K562 (cell line): ENCODE measurements around the gene PLAAT4. TPM values are rescaled to one million over a fixed set of nuclear protein-coding genes. Genes with fewer than 3 reads are reported as not detected.

ENCODE experiments used
- CC2D1A ChIP-seq: fragments of 450-650 bp; IDR thresholded peaks from 2 replicates; pipeline ENCODE4 v1.6.1; 2017; ENCODE audit warnings: mild to moderate bottlenecking
- CCNT2 ChIP-seq: IDR thresholded peaks from 2 replicates; pipeline ENCODE4 v1.6.1; 2011; ENCODE audit warnings: borderline replicate concordance, low read depth, mild to moderate bottlenecking, moderate library complexity, mixed read lengths, low read length; ENCODE audit not compliant: insufficient read length; ENCODE audit errors: extremely low read depth
- GATA2 ChIP-seq: sonication (generic); formaldehyde crosslinking; IDR thresholded peaks from 2 replicates; pipeline ENCODE4 v1.4.0; 2020; ENCODE audit warnings: mild to moderate bottlenecking, missing genetic modification reagents
- MTA3 ChIP-seq: fragments of 450-650 bp; formaldehyde crosslinking; IDR thresholded peaks from 2 replicates; pipeline ENCODE4 v1.6.1; 2017; ENCODE audit warnings: mild to moderate bottlenecking, borderline replicate concordance
- RBFOX2 ChIP-seq: fragments of 200-400 bp; formaldehyde crosslinking; IDR thresholded peaks from 2 replicates; pipeline ENCODE4 v1.6.1; 2017; ENCODE audit warnings: low read depth, mild to moderate bottlenecking, low read length, moderate library complexity
- SMAD4 ChIP-seq: fragments of 250-450 bp; sonication (Bioruptor Pico); conservative IDR thresholded peaks from 2 replicates; pipeline ENCODE4 v1.8.0; 2021; ENCODE audit warnings: inconsistent platforms, mild to moderate bottlenecking, moderate library complexity
- SMARCC2 ChIP-seq: fragments of 450-650 bp; IDR thresholded peaks from 2 replicates; pipeline ENCODE4 v1.6.1; 2017; ENCODE audit warnings: antibody characterized with exemption, moderate library complexity, mild to moderate bottlenecking, low read depth
- YY1 ChIP-seq, 3 experiments: IDR thresholded peaks; 2 replicates each; pipeline ENCODE4 v1.6.1; 2011; ENCODE audit warnings: low read length in 2 of 3, mild to moderate bottlenecking in 2 of 3, moderate library complexity in 2 of 3, borderline replicate concordance in 1 of 3, control low read depth in 1 of 3, low read depth in 1 of 3; ENCODE audit not compliant: insufficient read depth in 3 of 3, insufficient replicate concordance in 2 of 3, control insufficient read depth in 1 of 3, insufficient read length in 1 of 3; ENCODE audit errors: extremely low read depth in 1 of 3
- ZNF124 ChIP-seq: sonication (generic); formaldehyde crosslinking; IDR thresholded peaks from 2 replicates; pipeline ENCODE4 v1.8.1; 2022; ENCODE audit warnings: missing genetic modification reagents
- ZNF197 ChIP-seq: fragments of 200-800 bp; sonication (Bioruptor generic); IDR thresholded peaks from 2 replicates; pipeline ENCODE4 v1.6.1; 2016; ENCODE audit warnings: low read depth, missing genetic modification characterization, missing compliant biosample characterization
- ZNF431 ChIP-seq: sonication (generic); formaldehyde crosslinking; IDR thresholded peaks from 2 replicates; pipeline ENCODE4 v1.8.0; 2022; ENCODE audit warnings: mild to moderate bottlenecking, missing genetic modification reagents
- ZNF507 ChIP-seq: conservative IDR thresholded peaks from 2 replicates; pipeline ENCODE4 v1.6.1; 2017; ENCODE audit warnings: missing genetic modification characterization, missing compliant biosample characterization
- ZNF551 ChIP-seq: fragments of 250-450 bp; sonication (Bioruptor Pico); IDR thresholded peaks from 2 replicates; pipeline ENCODE4 v1.5.0; 2021; ENCODE audit warnings: mild to moderate bottlenecking, moderate library complexity
- polyA plus RNA-seq, 8 experiments: library from polyadenylated mRNA; depleted of rRNA in 4 of 8; stranded (reverse) in 5 of 8; unstranded in 3 of 8; fragments of >200 nt; fragmentation: Nextera tagmentation in 2 of 8; fragmentation: Illumina TruSeq in 1 of 8; extraction: Ambion mirVana in 2 of 8; extraction: Trizol in 1 of 8; gene quantifications; 2 replicates each; pipeline versions ENCODE4 v1.2.1 to v1.2.3, GENCODE V29; 2011 to 2014; ENCODE audit warnings: inconsistent platforms in 1 of 8, missing spikeins in 1 of 8
- total RNA-seq, 7 experiments: library from RNA; depleted of rRNA in 6 of 7; stranded (reverse); fragments of >200 nt in 6 of 7; fragmentation: Illumina TruSeq in 2 of 7; extraction: Trizol in 2 of 7; gene quantifications; 2 replicates each; pipeline versions ENCODE4 v1.2.1 to v1.2.3, GENCODE V29; 2011 to 2021; ENCODE audit warnings: low replicate concordance in 1 of 7
- TF ChIP-seq, protein P1 (sequence below): sonication (generic); formaldehyde crosslinking; IDR thresholded peaks from 2 replicates; pipeline ENCODE4 v1.8.1; 2022; ENCODE audit warnings: missing genetic modification reagents
- TF ChIP-seq, protein P2 (sequence below): fragments of 250-450 bp; sonication (Bioruptor Pico); IDR thresholded peaks from 2 replicates; pipeline ENCODE4 v1.4.0; 2020; ENCODE audit warnings: borderline replicate concordance
- TF ChIP-seq, protein P3 (sequence below), 2 experiments: fragments of 450-650 bp; formaldehyde crosslinking in 1 of 2; IDR thresholded peaks; 2 replicates each; pipeline versions ENCODE4 v1.4.0 to v1.6.1; 2014 to 2020; ENCODE audit warnings: mild to moderate bottlenecking in 2 of 2, borderline replicate concordance in 1 of 2, low read depth in 1 of 2

Gene PLAAT4
- total and polyA plus RNA-seq, 9 of the 15 experiments (the other 6 are each of a cell fraction or from before 2014, with no cell fraction given), result 0.54 to 3.0 (median 1.3) TPM; not detected in 1

DNA sequence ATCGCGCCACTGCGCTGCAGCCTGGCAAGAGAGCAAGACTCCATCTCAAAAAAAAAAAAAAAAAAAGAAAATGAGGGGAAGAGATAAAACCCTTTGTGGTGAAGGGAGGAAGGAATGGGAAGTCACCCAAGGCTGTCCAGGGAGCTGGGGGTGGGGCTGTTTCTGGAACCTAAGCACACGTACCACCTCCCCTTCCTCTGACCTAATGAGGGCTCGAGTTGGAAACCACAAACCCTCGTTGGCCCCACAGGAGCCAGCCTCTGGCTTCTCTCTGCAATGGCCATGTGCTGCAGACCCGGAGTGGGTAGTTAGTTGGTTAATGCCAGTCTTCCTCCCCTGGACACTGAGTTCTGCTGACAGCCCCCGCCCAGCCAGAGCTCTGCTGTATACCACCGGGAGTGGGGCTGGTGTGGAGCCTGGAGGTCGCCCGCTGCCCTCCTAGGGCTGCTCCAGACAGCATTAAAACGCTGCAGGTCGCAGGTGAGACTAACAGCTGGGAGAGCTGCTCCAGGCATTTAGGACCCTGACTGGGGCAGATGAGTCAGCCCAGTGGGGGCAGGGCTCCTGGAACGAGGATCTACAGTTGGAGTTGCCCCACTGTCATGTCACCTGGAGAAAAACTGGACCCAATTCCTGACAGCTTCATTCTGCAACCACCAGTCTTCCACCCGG, 30.6 kb upstream of the PLAAT4 start, which contains the start of gene LGALS12 (continued):
- TF ChIP-seq, protein P1, sequence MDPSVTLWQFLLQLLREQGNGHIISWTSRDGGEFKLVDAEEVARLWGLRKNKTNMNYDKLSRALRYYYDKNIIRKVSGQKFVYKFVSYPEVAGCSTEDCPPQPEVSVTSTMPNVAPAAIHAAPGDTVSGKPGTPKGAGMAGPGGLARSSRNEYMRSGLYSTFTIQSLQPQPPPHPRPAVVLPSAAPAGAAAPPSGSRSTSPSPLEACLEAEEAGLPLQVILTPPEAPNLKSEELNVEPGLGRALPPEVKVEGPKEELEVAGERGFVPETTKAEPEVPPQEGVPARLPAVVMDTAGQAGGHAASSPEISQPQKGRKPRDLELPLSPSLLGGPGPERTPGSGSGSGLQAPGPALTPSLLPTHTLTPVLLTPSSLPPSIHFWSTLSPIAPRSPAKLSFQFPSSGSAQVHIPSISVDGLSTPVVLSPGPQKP (CRISPR knock-in tag), result no peak
- TF ChIP-seq ZNF551, result no peak
- TF ChIP-seq, protein P2, sequence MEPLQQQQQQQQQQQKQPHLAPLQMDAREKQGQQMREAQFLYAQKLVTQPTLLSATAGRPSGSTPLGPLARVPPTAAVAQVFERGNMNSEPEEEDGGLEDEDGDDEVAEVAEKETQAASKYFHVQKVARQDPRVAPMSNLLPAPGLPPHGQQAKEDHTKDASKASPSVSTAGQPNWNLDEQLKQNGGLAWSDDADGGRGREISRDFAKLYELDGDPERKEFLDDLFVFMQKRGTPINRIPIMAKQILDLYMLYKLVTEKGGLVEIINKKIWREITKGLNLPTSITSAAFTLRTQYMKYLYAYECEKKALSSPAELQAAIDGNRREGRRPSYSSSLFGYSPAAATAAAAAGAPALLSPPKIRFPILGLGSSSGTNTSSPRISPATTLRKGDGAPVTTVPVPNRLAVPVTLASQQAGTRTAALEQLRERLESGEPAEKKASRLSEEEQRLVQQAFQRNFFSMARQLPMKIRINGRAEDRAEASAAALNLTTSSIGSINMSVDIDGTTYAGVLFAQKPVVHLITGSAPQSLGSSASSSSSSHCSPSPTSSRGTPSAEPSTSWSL (CRISPR knock-in tag), result no peak
- TF ChIP-seq CC2D1A, result no peak
- no peak for TF ChIP-seq ZNF197 (CRISPR knock-in tag)
- no peak for TF ChIP-seq CCNT2
- no peak for TF ChIP-seq GATA2 (CRISPR knock-in tag)
- no peak for TF ChIP-seq ZNF507 (tag)
- no peak for TF ChIP-seq ZNF431
- TF ChIP-seq SMAD4, result no peak
- TF ChIP-seq, protein P3, sequence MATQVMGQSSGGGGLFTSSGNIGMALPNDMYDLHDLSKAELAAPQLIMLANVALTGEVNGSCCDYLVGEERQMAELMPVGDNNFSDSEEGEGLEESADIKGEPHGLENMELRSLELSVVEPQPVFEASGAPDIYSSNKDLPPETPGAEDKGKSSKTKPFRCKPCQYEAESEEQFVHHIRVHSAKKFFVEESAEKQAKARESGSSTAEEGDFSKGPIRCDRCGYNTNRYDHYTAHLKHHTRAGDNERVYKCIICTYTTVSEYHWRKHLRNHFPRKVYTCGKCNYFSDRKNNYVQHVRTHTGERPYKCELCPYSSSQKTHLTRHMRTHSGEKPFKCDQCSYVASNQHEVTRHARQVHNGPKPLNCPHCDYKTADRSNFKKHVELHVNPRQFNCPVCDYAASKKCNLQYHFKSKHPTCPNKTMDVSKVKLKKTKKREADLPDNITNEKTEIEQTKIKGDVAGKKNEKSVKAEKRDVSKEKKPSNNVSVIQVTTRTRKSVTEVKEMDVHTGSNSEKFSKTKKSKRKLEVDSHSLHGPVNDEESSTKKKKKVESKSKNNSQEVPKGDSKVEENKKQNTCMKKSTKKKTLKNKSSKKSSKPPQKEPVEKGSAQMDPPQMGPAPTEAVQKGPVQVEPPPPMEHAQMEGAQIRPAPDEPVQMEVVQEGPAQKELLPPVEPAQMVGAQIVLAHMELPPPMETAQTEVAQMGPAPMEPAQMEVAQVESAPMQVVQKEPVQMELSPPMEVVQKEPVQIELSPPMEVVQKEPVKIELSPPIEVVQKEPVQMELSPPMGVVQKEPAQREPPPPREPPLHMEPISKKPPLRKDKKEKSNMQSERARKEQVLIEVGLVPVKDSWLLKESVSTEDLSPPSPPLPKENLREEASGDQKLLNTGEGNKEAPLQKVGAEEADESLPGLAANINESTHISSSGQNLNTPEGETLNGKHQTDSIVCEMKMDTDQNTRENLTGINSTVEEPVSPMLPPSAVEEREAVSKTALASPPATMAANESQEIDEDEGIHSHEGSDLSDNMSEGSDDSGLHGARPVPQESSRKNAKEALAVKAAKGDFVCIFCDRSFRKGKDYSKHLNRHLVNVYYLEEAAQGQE (IDR thresholded peaks at IDR 0.05; ENCODE audit: borderline replicate concordance), result no peak; the same call in 1 of the 2 replicates
- TF ChIP-seq, protein P3 (CRISPR knock-in tag; IDR thresholded peaks at IDR 0.05; ENCODE audit: low read depth), result no peak
- TF ChIP-seq RBFOX2, result 0 out of 2 replicates have a peak, but pooled peaks have one; percentile 49
- TF ChIP-seq ZNF124, result no peak
- no peak for TF ChIP-seq MTA3
- TF ChIP-seq SMARCC2, result no peak
- no peak for TF ChIP-seq YY1 (IDR thresholded peaks at IDR 0.05; ENCODE audit: borderline replicate concordance in 1 of 3, control insufficient read depth in 1 of 3, extremely low read depth in 1 of 3, insufficient read depth in 3 of 3, insufficient read length in 1 of 3, insufficient replicate concordance in 2 of 3, low read depth in 1 of 3, low read length in 2 of 3)
